Activated effector memory CD4-positive, alpha-beta T cell treated with Interleukin-2 at 50 U/mL for 16 hours (primary cell): Measurements from ENCODE around the gene CFAP47.

Experiments used
- DNase-seq: peaks from one replicate; pipeline ENCODE4 v3.0.0-alpha.2; 2020

Gene CFAP47

DNA sequence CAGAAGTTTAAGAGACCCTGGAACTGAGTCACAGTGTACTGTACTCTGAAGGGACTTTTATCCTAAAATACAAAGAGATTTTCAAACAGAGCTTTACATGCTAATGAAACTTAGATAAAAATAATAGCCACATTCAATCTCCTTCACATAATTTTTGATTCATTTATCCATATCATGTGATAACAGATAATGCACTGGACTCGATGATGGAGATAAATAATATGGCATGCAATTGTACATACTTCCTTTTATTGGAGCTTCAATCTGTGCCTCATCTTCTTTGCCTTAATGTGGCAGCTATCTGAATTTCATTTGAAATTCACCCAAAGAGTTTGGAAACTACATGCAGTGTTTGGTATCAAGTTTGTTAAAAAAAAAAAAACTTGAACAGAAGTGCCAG lies 390.6 kb downstream of the CFAP47 start:
- no peak for DNase-seq

DNA sequence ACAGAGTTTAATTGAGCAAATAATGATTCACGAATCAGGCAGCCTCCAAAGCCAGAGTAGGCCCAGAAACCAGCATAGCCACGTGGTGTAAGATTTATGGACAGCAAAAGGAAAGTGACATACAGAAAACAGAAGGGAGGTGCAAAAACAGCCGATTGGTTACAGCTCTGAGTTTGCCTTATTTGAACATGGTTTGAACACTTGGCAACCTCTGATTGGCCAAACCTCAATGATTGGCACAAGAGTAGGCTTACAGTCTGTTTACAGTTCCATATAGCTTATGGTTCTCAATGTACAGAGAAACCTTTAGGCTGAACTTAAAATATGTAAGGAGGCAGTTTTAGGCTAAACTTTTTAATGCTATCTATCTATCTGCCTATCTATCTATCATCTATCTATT lies 394.8 kb downstream of the CFAP47 start:
- no peak for DNase-seq

DNA sequence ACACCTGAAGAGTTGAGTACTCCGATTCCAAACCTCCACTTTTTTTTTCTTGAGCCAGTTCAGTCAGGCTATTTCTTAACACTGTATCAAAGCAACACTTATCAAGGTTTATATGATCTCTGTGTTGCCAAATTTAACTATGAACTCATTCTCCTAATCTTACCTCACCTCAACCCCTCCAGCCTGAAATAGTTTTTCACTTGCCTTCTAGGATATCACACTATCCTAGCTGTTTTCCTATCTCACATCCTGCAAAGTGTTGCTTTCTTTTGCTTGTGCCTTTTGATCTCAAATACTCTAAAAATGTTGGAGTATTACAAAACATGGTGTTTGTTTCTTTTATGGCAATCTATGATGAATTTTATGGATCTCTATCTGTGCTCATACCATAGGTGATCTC lies 415.0 kb downstream of the CFAP47 start:
- no peak for DNase-seq

DNA sequence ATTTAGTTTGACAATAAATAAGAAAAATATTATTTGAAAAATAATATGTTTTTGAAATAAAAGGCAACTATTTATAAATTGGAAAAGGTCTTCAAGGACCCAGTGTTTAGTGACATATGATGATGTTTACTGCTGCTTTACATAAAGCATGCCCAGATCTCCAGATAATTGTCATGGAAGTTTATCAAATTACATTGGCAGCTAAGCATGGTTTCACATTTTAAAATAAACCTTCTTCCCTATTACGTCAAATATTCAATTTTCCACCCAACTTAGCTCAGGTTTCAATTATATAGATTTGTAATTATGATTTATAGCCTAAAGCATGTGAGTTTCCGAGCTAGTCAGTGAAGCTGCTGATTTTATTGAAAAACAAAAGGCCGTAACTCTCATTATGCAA lies 417.2 kb downstream of the CFAP47 start:
- DNase-seq, result no peak

DNA sequence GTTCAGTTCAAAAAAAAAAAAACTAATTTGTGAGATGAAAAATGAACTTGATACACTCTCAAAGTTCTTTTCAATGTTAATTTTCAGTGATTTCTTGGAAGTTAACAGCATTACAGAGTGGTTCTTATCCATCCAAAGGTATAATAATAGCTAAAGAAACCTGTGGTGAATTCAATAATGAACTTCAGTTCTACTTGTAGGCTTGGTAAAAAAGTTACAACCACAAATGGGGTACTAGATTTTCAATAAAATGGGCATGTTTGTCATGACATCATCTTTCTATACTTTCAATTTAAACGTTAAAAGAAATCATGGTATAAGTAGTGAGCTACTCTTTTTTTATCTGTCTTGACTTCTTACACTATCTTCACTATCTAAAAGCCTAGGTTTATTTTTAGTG lies 424.8 kb downstream of the CFAP47 start:
- no peak for DNase-seq

DNA sequence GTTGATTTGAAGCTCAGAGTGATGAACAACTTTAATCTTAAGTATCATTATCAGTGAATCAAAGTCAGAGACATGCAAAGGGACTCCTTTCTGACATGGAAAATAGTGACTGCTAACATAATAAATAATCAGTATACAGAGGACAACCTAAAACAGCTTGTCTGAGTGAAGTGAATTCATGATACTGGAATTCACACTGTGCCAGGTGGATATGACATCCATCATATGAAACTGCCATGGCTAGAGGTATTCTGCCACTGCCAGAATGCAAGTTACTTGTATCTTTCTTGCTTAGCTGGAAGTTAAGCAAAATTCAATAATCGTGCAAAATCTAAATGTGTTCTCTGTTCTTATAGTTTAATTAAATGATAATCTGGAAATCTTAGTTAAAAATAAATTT lies 429.0 kb downstream of the CFAP47 start:
- no peak for DNase-seq

DNA sequence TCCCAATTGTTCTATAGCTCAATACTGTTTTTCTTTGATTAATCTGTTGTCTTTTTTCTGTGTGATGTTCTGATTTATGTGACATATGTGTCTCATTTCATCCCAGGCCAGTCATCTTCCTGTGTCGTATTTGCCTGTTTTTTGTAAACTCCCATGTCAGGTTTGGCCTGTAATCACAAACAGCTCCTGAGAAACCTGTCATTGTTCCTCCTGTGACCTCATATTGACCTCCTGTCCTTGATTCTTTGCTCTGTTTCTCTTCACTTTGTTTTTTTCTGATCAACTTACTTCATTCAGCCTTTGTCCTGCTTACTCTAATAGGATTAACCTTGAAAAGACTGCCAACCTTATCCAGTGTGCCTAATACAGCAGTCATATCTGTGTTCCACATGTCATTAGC lies 438.3 kb downstream of the CFAP47 start:
- no peak for DNase-seq

DNA sequence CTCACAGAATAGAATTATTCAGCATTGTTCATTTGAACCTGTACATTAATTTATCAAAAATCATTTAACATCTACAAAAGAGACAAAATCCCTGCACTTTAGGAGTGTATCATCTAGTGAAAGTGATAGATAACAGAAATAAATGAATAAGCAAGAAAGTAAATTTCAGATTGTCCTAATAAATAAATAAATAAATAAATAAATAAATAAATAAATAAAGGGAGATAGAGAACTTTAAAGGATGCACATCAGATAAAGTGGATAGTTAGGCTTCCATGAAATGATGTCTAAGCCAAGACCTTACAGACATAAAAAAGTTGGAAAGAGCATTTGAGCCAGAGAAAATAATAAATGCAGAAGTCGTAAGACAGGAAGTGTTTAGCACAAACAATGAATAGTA lies 444.7 kb downstream of the CFAP47 start:
- DNase-seq, result no peak

DNA sequence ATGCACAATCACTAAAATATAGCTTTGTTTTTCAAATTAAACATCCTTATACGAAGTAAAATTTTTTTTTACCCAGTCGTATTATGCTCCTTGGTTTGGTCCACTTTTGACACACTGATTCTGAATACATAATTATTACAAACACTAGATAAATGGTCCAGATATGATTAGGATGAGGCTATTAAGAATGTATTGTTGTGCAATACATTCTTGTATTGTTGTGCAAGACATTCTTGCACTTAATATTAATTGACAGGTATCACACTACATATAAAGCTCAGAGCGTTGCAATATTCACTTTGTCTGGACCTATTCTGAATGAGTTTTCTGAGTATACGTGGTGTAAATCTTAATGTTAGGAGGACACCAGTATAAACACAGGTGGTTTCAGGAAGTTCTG lies 464.0 kb downstream of the CFAP47 start:
- DNase-seq, result no peak

DNA sequence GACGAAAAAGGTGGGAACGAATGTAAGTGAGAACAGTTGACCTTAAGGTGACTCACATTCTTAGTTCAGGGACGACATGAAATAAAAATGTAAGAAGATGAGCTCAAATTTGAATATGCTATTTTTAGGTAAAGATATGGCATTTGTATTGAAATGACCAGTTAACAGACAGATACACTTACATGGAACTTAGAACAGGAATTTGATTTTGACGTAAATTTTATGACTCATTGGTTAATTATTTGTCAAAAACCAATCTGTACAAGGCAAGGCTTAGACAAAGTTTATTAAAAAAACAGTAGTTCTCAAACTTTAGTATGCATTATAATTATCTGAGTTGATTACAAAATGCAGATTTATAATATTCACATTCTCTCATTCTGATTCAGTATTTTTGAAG lies 469.4 kb downstream of the CFAP47 start:
- DNase-seq, result no peak

DNA sequence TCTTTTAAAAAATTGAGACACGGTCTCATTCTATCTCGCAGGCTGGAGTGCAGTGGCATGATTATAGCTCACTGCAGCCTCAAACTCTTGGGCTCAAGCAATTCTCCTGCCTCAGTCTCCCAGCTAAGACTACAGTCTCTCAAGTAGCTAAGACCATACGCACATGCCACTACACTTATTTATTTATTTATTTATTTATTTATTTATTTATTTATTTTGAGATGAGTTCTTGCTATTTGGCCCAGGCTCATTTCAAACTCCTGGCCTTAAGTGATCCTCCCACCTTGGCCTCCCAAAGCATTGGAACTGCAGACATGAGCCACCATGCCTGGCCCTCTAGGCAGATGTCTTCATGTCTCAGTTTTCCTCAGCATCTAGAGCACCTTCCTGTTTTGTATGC lies 482.2 kb downstream of the CFAP47 start:
- DNase-seq, result no peak

DNA sequence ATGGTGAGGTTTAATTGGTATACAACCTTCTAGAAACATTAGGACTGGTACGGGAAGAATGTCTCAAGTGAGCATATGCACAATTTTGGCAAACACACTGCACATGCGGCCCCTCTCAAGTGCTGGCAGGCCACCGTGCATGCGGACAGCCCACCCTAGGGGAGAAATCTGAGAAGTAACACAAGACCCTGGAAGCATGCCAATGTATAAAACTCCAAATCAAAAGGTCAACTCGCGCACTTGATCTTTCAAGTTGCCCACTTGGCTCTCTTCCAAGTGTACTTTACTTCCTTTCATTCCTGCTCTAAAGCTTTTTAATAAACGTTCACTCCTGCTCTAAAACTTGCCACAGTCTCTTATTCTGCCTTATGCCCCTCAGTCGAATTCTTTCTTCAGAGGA lies 488.3 kb downstream of the CFAP47 start:
- DNase-seq, result no peak

DNA sequence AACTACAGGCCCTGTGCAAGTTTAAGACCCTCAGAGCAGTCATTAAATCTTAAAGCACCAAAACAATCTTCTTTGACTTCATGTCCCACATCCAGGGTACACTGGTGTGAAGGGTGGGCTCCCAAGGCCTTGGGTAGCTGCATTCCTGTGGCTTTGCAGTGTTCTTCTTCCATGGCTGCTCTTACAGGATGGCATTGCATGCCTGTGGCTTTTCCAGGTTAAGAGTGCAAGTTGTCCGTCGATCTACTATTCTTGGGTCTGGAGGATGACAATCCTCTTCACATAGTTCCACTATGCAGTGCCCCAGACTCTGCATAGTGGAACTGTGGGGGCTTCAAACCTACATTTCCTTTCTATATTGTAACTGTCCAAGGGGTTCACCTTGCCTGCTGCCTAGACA lies 494.5 kb downstream of the CFAP47 start:
- DNase-seq, result no peak

DNA sequence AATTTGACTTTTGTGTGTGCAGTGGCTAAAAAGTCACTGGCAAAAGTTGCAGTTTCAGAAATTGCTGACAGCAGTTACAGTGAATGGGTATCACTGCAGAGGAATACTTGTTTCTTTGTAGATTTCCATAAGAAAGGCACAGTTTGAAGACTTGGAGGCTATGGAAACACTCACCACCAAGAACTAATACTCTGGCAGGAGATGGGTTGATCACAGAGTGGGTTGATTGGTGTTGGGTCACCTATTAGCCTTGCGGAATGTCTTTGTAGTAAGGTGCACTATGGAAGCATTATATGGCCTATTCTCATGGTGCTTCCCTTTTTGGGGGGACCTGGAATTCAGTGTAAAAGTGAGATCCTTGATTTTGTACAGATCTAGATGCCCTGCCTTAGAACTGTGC lies 502.8 kb downstream of the CFAP47 start:
- no peak for DNase-seq

DNA sequence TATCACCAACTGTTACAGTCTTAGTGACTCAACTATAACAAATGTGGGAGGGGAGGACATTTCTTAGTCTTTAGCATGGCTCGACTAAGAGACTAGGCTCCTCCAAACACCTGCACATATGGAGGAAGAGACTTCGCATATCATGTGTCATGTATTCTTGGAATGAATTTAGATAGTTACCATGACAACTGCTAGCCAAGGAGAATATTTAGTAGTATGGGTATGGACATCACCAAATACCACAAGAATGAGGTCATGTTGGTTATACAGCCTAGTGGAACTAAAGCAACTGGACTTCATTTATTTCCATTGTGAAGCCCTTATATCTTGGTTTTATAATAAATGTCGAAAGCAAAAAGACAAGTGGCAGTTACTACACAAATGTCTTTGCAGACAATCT lies 512.3 kb downstream of the CFAP47 start:
- DNase-seq, result no peak

DNA sequence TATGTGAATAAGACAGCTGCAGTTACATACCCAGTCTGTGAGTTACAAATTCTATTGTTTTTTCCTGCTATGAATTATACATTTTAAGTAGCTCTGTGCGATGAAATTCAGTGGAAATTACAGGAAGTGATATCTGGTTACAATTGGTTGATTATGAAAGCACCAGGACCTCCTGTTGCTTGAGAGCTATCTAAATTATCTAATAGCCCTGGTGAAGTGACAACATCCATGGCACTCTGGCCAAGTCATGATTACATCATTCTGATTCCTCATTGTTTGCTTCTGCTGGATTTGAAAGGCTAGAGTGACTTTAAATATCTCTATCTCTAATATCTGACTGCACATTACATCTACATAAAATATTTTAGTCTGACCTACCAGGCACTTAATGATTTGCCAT lies 515.0 kb downstream of the CFAP47 start:
- DNase-seq, result no peak
